Fibroblast of lung (primary cell): ENCODE measurements around the gene DEGS2. TPM values are rescaled to one million over a fixed set of nuclear protein-coding genes. Genes with fewer than 3 reads are reported as not detected.

ENCODE experiments used
- DNase-seq, 2 donors: peaks; one replicate each; pipeline versions ENCODE4 v3.0.0 to v3.0.0-alpha.2; 2010; ENCODE audit warnings: low read depth in 2 of 2
- H2AFZ ChIP-seq: 2 replicates; pipeline ENCODE4 v1.5.1; 2012; ENCODE audit warnings: low read length, control low read depth, inconsistent platforms
- H3K27ac ChIP-seq: 2 replicates; pipeline ENCODE4 v1.5.1; 2011; ENCODE audit warnings: low read length, control low read depth; ENCODE audit not compliant: insufficient read depth
- H3K27me3 ChIP-seq: 2 replicates; pipeline ENCODE4 v1.5.1; 2011; ENCODE audit warnings: mild to moderate bottlenecking, low read length; ENCODE audit not compliant: control insufficient read depth, insufficient read depth
- H3K36me3 ChIP-seq: 2 replicates; pipeline ENCODE4 v1.5.1; 2011; ENCODE audit warnings: low read length; ENCODE audit not compliant: control insufficient read depth, insufficient read depth
- H3K4me1 ChIP-seq: 2 replicates; pipeline ENCODE4 v1.5.1; 2011; ENCODE audit warnings: low read length; ENCODE audit not compliant: control insufficient read depth, insufficient read depth; ENCODE audit errors: extremely low read depth
- H3K4me2 ChIP-seq: 2 replicates; pipeline ENCODE4 v1.5.1; 2011; ENCODE audit warnings: low read length, control low read depth; ENCODE audit not compliant: insufficient read depth; ENCODE audit errors: extremely low read depth
- H3K4me3 ChIP-seq, 4 experiments: fragments of 200-600 bp in 1 of 4; sonication (generic) in 1 of 4; replicated peaks in 1 of 4; 2 replicates each; pipeline ENCODE4 v1.5.1; 2011 to 2016; ENCODE audit warnings: low read length in 4 of 4, low read depth in 3 of 4, mild to moderate bottlenecking in 3 of 4, control low read depth in 2 of 4, inconsistent platforms in 1 of 4, mixed read lengths in 1 of 4; ENCODE audit not compliant: insufficient read depth in 1 of 4; ENCODE audit errors: control extremely low read depth in 1 of 4
- H3K79me2 ChIP-seq: 2 replicates; pipeline ENCODE4 v1.5.1; 2012; ENCODE audit warnings: mild to moderate bottlenecking, low read length, inconsistent platforms; ENCODE audit not compliant: control insufficient read depth, insufficient read depth
- H3K9ac ChIP-seq: 2 replicates; pipeline ENCODE4 v1.5.1; 2011; ENCODE audit warnings: mild to moderate bottlenecking, low read length, control low read depth; ENCODE audit not compliant: insufficient read depth
- H3K9me3 ChIP-seq: 2 replicates; pipeline ENCODE4 v1.5.1; 2012; ENCODE audit warnings: low read depth, low read length; ENCODE audit not compliant: control insufficient read depth, insufficient read depth
- H4K20me1 ChIP-seq: 2 replicates; pipeline ENCODE4 v1.5.1; 2011; ENCODE audit warnings: low read length; ENCODE audit not compliant: control insufficient read depth, insufficient read depth; ENCODE audit errors: extremely low read depth
- CTCF ChIP-seq, 2 donors: IDR thresholded peaks in 1 of 2; conservative IDR thresholded peaks in 1 of 2; 1 replicate in 1 of 2; 2 replicates in 1 of 2; pipeline ENCODE4 v1.5.1; 2011 to 2012; ENCODE audit warnings: low read length in 2 of 2, control low read depth in 1 of 2, inconsistent platforms in 1 of 2, low read depth in 1 of 2, mild to moderate bottlenecking in 1 of 2
- EZH2 ChIP-seq: IDR thresholded peaks from 2 replicates; pipeline ENCODE4 v1.5.1; 2012; ENCODE audit warnings: low read length, control low read depth, mild to moderate bottlenecking; ENCODE audit errors: missing control alignments
- polyA plus RNA-seq, 2 donors: library from polyadenylated mRNA; depleted of rRNA in 1 of 2; stranded (reverse) in 1 of 2; unstranded in 1 of 2; fragments of >200 nt; gene quantifications; 2 replicates each; pipeline ENCODE4 v1.2.1, GENCODE V29; 2011 to 2012; ENCODE audit warnings: missing spikeins in 1 of 2
- total RNA-seq: library from RNA; depleted of rRNA; stranded (reverse); fragments of >200 nt; gene quantifications from 2 replicates; pipeline ENCODE4 v1.2.1, GENCODE V29; 2014

Gene DEGS2
- total and polyA plus RNA-seq, 2 donors (not counting 1 experiment from before 2014, with no cell fraction given), result under 0.01 TPM; not detected in 1

DNA sequence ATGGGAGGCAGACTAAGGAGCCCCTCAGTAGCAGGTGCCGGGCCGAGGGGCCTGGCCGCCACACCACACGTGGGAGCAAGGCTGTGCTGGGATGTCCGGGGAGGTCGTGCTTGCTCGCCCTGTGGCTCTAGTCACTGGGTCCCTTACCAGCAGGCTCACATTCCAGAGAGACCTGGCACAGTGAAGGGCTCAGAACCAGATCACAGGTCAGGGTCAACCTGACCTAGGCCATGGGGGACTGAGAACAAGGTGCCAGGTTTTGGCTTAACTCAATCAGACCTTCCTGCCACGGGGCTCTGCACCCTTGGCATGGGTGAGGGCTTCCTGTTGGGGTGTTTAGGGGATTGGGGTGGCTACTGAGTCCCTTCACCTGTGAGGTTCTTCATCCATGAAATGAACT lies 22.3 kb downstream of the DEGS2 start:
- no peak for DNase-seq
- no peaks in the 10 kb centered on the region for H3K9me3 ChIP-seq
- no peak overlapping the region for H3K9ac ChIP-seq

DNA sequence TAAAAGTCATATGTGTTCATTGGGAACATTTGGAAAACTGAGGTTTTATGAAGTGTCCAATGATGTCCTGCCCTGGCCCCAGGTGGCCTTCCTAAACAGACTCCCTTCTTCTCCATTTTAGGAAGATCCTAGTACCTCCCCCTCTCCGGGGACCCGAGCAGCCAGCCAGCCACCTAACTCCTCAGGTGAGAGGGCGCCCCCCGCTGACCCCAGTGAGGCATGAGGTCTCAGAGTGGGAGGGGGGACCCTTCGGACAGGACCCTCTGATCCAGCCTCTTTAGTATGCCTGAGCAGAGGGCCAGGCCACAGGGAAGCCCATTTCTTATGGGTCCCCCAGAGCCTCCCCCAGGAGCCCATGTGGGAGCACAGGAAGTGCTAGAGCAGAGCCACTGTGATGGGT lies 23.7 kb downstream of the DEGS2 start:
- H3K27ac ChIP-seq, result no peak overlapping the region
- no peak overlapping the region for H3K4me3 ChIP-seq
- H2AFZ ChIP-seq, result no peak overlapping the region
- H3K36me3 ChIP-seq, result no peaks in the 10 kb centered on the region
- H3K9me3 ChIP-seq, result no peaks in the 10 kb centered on the region
- H4K20me1 ChIP-seq, result no peaks in the 10 kb centered on the region
- no peaks in the 10 kb centered on the region for H3K79me2 ChIP-seq
- DNase-seq, result no peak
- no peak overlapping the region for H3K9ac ChIP-seq
- no peaks in the 10 kb centered on the region for H3K4me1 ChIP-seq
- TF ChIP-seq CTCF (conservative IDR thresholded peaks at IDR 0.05 in 1 of 2, IDR thresholded peaks at IDR 0.05 in 1 of 2; ENCODE audit: low read depth in 1 of 2, low read length in 2 of 2) (no peak), EZH2 (no peak)
- no peak overlapping the region for H3K4me2 ChIP-seq
- no peaks in the 10 kb centered on the region for H3K27me3 ChIP-seq

More for the DNA sequence above, 22.3 kb downstream of the DEGS2 start:
- H4K20me1 ChIP-seq, result no peaks in the 10 kb centered on the region
- no peak overlapping the region for H3K27ac ChIP-seq
- no peak overlapping the region for H3K4me3 ChIP-seq
- TF ChIP-seq EZH2 (no peak), CTCF (conservative IDR thresholded peaks at IDR 0.05 in 1 of 2, IDR thresholded peaks at IDR 0.05 in 1 of 2; ENCODE audit: low read depth in 1 of 2, low read length in 2 of 2) (no peak)
- no peaks in the 10 kb centered on the region for H3K36me3 ChIP-seq
- H3K4me2 ChIP-seq, result no peak overlapping the region
- H3K79me2 ChIP-seq, result no peaks in the 10 kb centered on the region
- no peaks in the 10 kb centered on the region for H3K4me1 ChIP-seq
- H3K27me3 ChIP-seq, result no peaks in the 10 kb centered on the region
- no peak overlapping the region for H2AFZ ChIP-seq

GRCh38 chr14:100135073-100135472 lies 24.4 kb downstream of the DEGS2 start:
- Histone ChIP-seq H3K36me3 (no peaks in the 10 kb centered on the region), H3K27ac (no peak overlapping the region), H3K9me3 (no peaks in the 10 kb centered on the region), H3K4me2 (no peak overlapping the region), H3K79me2 (no peaks in the 10 kb centered on the region), H3K4me1 (no peaks in the 10 kb centered on the region), H3K4me3 (no peak overlapping the region), H4K20me1 (no peaks in the 10 kb centered on the region), H3K27me3 (no peaks in the 10 kb centered on the region), H3K9ac (no peak overlapping the region), H2AFZ (no peak overlapping the region)
- TF ChIP-seq CTCF (conservative IDR thresholded peaks at IDR 0.05 in 1 of 2, IDR thresholded peaks at IDR 0.05 in 1 of 2; ENCODE audit: low read depth in 1 of 2, low read length in 2 of 2), result no peak
- TF ChIP-seq EZH2, result no peak
- no peak for DNase-seq
